Neural cell (in vitro differentiated cells): ENCODE data around the gene SETD9. TPM values are rescaled to one million over a fixed set of nuclear protein-coding genes. Genes with fewer than 3 reads are reported as not detected.

Source experiments
- H2AFZ ChIP-seq: fragments of 200-600, 300-800 bp; sonication (generic), shearing (Covaris generic); 2 replicates; pipeline ENCODE4 v1.6.0; 2014; ENCODE audit warnings: low read depth, mild to moderate bottlenecking, antibody characterized with exemption, low read length, moderate library complexity
- H3F3A ChIP-seq: fragments of 200-600 bp; shearing (Covaris generic); 2 replicates; pipeline ENCODE4 v1.6.1; 2016; ENCODE audit warnings: mild to moderate bottlenecking, moderate library complexity, mixed read lengths, antibody characterized with exemption, low read length; ENCODE audit not compliant: insufficient read depth, poor library complexity, severe bottlenecking
- H3K27ac ChIP-seq: fragments of 200-600, 300-800 bp; sonication (generic), shearing (Covaris generic); 2 replicates; pipeline ENCODE4 v1.5.1; 2014; ENCODE audit warnings: mild to moderate bottlenecking, low read length, moderate library complexity
- H3K27me3 ChIP-seq: fragments of 300-800, 200-600 bp; sonication (generic), shearing (Covaris generic); 2 replicates; pipeline ENCODE4 v1.6.0; 2014; ENCODE audit warnings: mild to moderate bottlenecking, low read depth, low read length, moderate library complexity; ENCODE audit not compliant: insufficient read depth
- H3K36me3 ChIP-seq: fragments of 300-800, 200-600 bp; sonication (generic), shearing (Covaris generic); 2 replicates; pipeline ENCODE4 v1.5.1; 2014; ENCODE audit warnings: mild to moderate bottlenecking, antibody characterized with exemption, low read length, moderate library complexity; ENCODE audit not compliant: insufficient read depth
- H3K4me2 ChIP-seq: fragments of 300-800, 200-600 bp; sonication (generic), shearing (Covaris generic); 2 replicates; pipeline ENCODE4 v1.6.0; 2014; ENCODE audit warnings: mild to moderate bottlenecking, low read length
- H3K4me3 ChIP-seq: fragments of 300-800, 200-600 bp; sonication (generic), shearing (Covaris generic); 2 replicates; pipeline ENCODE4 v1.5.1; 2014; ENCODE audit warnings: mild to moderate bottlenecking, low read length, moderate library complexity
- H3K79me2 ChIP-seq: fragments of 200-600 bp; shearing (Covaris generic); replicated peaks from 2 replicates; pipeline ENCODE4 v1.6.0; 2014; ENCODE audit warnings: mild to moderate bottlenecking, low read length, moderate library complexity; ENCODE audit not compliant: insufficient read depth
- H3K9ac ChIP-seq: fragments of 300-800, 200-600 bp; sonication (generic), shearing (Covaris generic); 2 replicates; pipeline ENCODE4 v1.6.1; 2016; ENCODE audit warnings: mild to moderate bottlenecking, low read length, mixed read lengths
- H3K9me2 ChIP-seq: fragments of 200-600 bp; shearing (Covaris generic); 2 replicates; pipeline ENCODE4 v1.6.1; 2016; ENCODE audit warnings: mild to moderate bottlenecking, low read length, mixed read lengths; ENCODE audit not compliant: insufficient read depth
- H3K9me3 ChIP-seq: fragments of 200-600, 300-800 bp; sonication (generic), shearing (Covaris generic); 2 replicates; pipeline ENCODE4 v1.6.1; 2016; ENCODE audit warnings: mild to moderate bottlenecking, mixed run types, low read length, moderate library complexity, mixed read lengths
- H4K20me1 ChIP-seq: fragments of 200-600 bp; shearing (Covaris generic); 2 replicates; pipeline ENCODE4 v1.6.1; 2016; ENCODE audit warnings: mild to moderate bottlenecking, mixed run types; ENCODE audit not compliant: insufficient read depth
- EP300 ChIP-seq: fragments of 450-650 bp; conservative IDR thresholded peaks from 2 replicates; pipeline ENCODE4 v1.6.1; 2014; ENCODE audit warnings: antibody characterized with exemption, mild to moderate bottlenecking, moderate library complexity; ENCODE audit not compliant: poor library complexity, severe bottlenecking
- EZH2 ChIP-seq: fragments of 200-600, 300-800 bp; shearing (Covaris generic), sonication (generic); IDR thresholded peaks from 2 replicates; pipeline ENCODE4 v1.6.1; 2014; ENCODE audit warnings: antibody characterized with exemption, low read length, borderline replicate concordance, mild to moderate bottlenecking; ENCODE audit not compliant: insufficient read depth, poor library complexity, severe bottlenecking
- POLR2AphosphoS5 ChIP-seq: IDR thresholded peaks from 2 replicates; pipeline ENCODE4 v1.6.1; 2012
- RAD21 ChIP-seq: fragments of 450-650 bp; conservative IDR thresholded peaks from 2 replicates; pipeline ENCODE4 v1.6.1; 2014; ENCODE audit warnings: antibody characterized with exemption, mild to moderate bottlenecking, moderate library complexity
- SMC3 ChIP-seq: fragments of 450-650 bp; conservative IDR thresholded peaks from 2 replicates; pipeline ENCODE4 v1.6.1; 2014; ENCODE audit warnings: antibody characterized with exemption, mild to moderate bottlenecking, moderate library complexity; ENCODE audit not compliant: poor library complexity
- TAF1 ChIP-seq: IDR thresholded peaks from 2 replicates; pipeline ENCODE4 v1.6.1; 2012; ENCODE audit warnings: low read depth
- polyA plus RNA-seq: library from polyadenylated mRNA; depleted of rRNA; stranded (reverse); fragments of >200 nt; gene quantifications from 2 replicates; pipeline ENCODE4 v1.2.3, GENCODE V29; 2014
- TF ChIP-seq, protein P1 (sequence below): fragments of 450-650 bp; IDR thresholded peaks from 2 replicates; pipeline ENCODE4 v1.5.1; 2014; ENCODE audit warnings: antibody characterized with exemption, mild to moderate bottlenecking, moderate library complexity; ENCODE audit not compliant: poor library complexity, severe bottlenecking
- TF ChIP-seq, protein P2 (sequence below): IDR thresholded peaks from 2 replicates; pipeline ENCODE4 v1.6.1; 2012; ENCODE audit warnings: borderline replicate concordance

SETD9 gene
- polyA plus RNA-seq, 1 donor from 2014 or later: 11.4 TPM

DNA sequence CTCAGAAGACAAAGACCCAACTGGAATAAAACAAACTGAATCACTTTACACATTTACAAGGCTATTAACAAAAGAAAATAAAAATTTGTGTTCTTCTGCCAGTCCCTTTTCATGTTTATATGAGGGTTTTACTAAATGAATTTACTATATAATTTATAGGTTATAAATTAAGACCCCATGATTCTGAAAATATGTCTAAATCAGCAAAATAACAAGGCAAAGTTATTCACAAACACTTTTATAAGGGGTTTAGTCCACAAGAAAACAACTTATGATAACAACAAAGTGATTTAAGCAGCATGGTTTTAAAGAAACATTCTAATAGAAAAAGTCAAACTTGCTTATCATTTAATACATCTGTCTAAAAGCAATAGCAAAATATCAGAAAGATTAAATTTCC, 37.7 kb downstream of the SETD9 start:
- H2AFZ ChIP-seq: no peak overlapping the region
- TF ChIP-seq, protein P1, sequence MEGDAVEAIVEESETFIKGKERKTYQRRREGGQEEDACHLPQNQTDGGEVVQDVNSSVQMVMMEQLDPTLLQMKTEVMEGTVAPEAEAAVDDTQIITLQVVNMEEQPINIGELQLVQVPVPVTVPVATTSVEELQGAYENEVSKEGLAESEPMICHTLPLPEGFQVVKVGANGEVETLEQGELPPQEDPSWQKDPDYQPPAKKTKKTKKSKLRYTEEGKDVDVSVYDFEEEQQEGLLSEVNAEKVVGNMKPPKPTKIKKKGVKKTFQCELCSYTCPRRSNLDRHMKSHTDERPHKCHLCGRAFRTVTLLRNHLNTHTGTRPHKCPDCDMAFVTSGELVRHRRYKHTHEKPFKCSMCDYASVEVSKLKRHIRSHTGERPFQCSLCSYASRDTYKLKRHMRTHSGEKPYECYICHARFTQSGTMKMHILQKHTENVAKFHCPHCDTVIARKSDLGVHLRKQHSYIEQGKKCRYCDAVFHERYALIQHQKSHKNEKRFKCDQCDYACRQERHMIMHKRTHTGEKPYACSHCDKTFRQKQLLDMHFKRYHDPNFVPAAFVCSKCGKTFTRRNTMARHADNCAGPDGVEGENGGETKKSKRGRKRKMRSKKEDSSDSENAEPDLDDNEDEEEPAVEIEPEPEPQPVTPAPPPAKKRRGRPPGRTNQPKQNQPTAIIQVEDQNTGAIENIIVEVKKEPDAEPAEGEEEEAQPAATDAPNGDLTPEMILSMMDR: no peak
- TF ChIP-seq, protein P2, sequence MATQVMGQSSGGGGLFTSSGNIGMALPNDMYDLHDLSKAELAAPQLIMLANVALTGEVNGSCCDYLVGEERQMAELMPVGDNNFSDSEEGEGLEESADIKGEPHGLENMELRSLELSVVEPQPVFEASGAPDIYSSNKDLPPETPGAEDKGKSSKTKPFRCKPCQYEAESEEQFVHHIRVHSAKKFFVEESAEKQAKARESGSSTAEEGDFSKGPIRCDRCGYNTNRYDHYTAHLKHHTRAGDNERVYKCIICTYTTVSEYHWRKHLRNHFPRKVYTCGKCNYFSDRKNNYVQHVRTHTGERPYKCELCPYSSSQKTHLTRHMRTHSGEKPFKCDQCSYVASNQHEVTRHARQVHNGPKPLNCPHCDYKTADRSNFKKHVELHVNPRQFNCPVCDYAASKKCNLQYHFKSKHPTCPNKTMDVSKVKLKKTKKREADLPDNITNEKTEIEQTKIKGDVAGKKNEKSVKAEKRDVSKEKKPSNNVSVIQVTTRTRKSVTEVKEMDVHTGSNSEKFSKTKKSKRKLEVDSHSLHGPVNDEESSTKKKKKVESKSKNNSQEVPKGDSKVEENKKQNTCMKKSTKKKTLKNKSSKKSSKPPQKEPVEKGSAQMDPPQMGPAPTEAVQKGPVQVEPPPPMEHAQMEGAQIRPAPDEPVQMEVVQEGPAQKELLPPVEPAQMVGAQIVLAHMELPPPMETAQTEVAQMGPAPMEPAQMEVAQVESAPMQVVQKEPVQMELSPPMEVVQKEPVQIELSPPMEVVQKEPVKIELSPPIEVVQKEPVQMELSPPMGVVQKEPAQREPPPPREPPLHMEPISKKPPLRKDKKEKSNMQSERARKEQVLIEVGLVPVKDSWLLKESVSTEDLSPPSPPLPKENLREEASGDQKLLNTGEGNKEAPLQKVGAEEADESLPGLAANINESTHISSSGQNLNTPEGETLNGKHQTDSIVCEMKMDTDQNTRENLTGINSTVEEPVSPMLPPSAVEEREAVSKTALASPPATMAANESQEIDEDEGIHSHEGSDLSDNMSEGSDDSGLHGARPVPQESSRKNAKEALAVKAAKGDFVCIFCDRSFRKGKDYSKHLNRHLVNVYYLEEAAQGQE: no peak
- TF ChIP-seq EP300: no peak
- no peak for TF ChIP-seq SMC3
- no peak for TF ChIP-seq TAF1
- TF ChIP-seq POLR2AphosphoS5: no peak
- no peak for TF ChIP-seq EZH2
- H3K9me2 ChIP-seq: no peaks in the 10 kb centered on the region
- no peaks in the 10 kb centered on the region for H3F3A ChIP-seq
- no peak overlapping the region for H3K4me3 ChIP-seq
- H3K4me2 ChIP-seq: no peak overlapping the region
- no peak overlapping the region for H3K9ac ChIP-seq
- no peaks in the 10 kb centered on the region for H3K36me3 ChIP-seq
- H4K20me1 ChIP-seq: no peaks in the 10 kb centered on the region
- no peaks in the 10 kb centered on the region for H3K9me3 ChIP-seq
- peaks cover 23% of the 10 kb centered on the region for H3K79me2 ChIP-seq
- H3K27me3 ChIP-seq: no peaks in the 10 kb centered on the region
- H3K27ac ChIP-seq: no peak overlapping the region

DNA sequence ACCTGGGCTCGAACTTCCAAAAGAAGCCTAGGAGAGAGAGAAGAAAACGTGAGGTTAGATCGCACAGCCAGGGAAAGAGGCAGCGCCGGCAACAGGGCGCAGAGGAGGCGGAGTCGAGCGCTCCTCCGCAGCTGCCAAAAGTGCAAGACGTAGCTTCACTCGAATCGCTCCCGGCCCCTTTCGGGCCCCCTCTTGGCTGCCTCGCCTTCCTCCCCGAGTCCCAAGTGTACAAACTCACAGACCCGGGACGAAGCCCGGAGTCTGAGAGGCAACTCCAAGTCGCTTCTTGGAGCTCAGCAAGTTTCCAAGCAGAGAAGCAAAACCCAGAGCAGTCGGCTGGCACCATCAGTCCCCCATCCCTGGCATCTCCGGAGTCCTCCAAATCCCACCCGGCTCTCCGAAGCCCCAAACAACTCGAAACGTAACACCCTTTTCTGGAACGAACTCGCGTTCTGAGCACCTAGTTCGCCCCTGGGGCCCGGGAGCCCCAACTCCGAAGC, 41.3 kb downstream of the SETD9 start:
- no peak overlapping the region for H2AFZ ChIP-seq
- no peaks in the 10 kb centered on the region for H4K20me1 ChIP-seq
- TF ChIP-seq RAD21: peak; percentile 25
- TF ChIP-seq, protein P2: no peak
- TF ChIP-seq EP300: no peak
- no peak for TF ChIP-seq SMC3
- H3K79me2 ChIP-seq: peaks cover 23% of the 10 kb centered on the region
- no peaks in the 10 kb centered on the region for H3K36me3 ChIP-seq
- H3K9ac ChIP-seq: peak overlapping the region; percentile 73
- H3K9me3 ChIP-seq: no peaks in the 10 kb centered on the region
- no peaks in the 10 kb centered on the region for H3K27me3 ChIP-seq
- no peaks in the 10 kb centered on the region for H3K9me2 ChIP-seq
- peak overlapping the region; percentile 68 for H3K4me2 ChIP-seq
- peak overlapping the region; percentile 85 for H3K4me3 ChIP-seq
- no peaks in the 10 kb centered on the region for H3F3A ChIP-seq
- H3K27ac ChIP-seq: peak overlapping the region; percentile 39
